ENCODE data around the gene PSG3.

Gene PSG3

GRCh38 chr19:42697884-42698283 lies 42.4 kb downstream of the PSG3 start:
- TF ChIP-seq CTCF (IDR thresholded peaks at IDR 0.05), result no peak

- TF ChIP-seq CTCF (IDR thresholded peaks at IDR 0.05), result no peak
Measured at GRCh38 chr19:42695811-42696503, 44.3 kb downstream of the PSG3 start.

- peak; percentile 45 for TF ChIP-seq CTCF (IDR thresholded peaks at IDR 0.05)
Measured at GRCh38 chr19:42693760-42694350, 46.4 kb downstream of the PSG3 start.

GRCh38 chr19:42683917-42684513 lies 56.3 kb downstream of the PSG3 start:
- peak; percentile 56 for TF ChIP-seq CTCF (IDR thresholded peaks at IDR 0.05)

Data from LNCAP (cell line).